OCI-LY1 (cell line): ENCODE measurements around the gene SNTB2.

Experiments
- EZH2 ChIP-seq: fragments of 200-600 bp; sonication (generic), shearing (Covaris generic); IDR thresholded peaks from 2 replicates; pipeline ENCODE4 v1.8.0; 2017; ENCODE audit warnings: borderline replicate concordance, mixed run types, mild to moderate bottlenecking, antibody characterized with exemption, low read length, moderate library complexity, mixed read lengths
- TF ChIP-seq, protein P1 (sequence below): fragments of 200-600 bp; sonication (generic), shearing (Covaris generic); IDR thresholded peaks from 2 replicates; pipeline ENCODE4 v1.5.1; 2017; ENCODE audit warnings: mild to moderate bottlenecking, antibody characterized with exemption, low read length, moderate library complexity, mixed read lengths

DNA sequence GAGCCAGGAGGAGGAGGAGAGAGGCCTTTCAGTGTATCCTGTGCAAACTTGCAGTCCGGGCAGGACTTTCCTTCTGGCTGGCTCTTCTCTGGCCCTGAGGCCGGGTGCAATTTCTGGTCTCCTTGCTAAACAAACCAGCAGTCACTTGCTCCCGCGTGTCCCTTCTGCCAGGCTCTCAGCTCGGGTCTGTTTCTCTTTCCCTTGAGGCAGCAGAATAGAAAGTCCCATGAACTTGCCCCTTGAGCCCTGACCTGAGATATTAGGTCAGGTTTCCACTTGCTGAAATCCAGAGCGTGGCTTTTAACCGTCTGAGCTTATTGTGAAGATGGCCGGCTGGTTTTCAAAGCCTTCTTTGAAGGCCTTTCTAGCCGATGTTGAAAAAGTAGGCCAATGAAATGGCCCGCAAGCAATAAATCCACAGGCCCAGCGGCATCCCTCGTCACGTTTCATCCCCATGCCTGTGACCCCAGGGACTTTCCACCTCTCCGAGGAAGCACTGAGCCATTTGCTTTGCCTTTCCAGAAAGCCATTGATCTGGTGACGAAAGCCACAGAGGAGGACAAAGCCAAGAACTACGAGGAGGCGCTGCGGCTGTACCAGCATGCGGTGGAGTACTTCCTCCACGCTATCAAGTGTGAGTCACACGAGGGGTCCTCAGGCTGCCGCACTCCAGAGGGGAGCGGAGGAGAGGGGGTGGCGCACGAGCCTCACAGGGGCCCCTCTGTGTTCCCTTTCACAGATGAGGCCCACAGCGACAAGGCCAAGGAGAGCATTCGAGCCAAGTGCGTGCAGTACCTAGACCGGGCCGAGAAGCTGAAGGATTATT is 128.7 kb downstream of the SNTB2 start:
- no peak for TF ChIP-seq EZH2
- TF ChIP-seq, protein P1, sequence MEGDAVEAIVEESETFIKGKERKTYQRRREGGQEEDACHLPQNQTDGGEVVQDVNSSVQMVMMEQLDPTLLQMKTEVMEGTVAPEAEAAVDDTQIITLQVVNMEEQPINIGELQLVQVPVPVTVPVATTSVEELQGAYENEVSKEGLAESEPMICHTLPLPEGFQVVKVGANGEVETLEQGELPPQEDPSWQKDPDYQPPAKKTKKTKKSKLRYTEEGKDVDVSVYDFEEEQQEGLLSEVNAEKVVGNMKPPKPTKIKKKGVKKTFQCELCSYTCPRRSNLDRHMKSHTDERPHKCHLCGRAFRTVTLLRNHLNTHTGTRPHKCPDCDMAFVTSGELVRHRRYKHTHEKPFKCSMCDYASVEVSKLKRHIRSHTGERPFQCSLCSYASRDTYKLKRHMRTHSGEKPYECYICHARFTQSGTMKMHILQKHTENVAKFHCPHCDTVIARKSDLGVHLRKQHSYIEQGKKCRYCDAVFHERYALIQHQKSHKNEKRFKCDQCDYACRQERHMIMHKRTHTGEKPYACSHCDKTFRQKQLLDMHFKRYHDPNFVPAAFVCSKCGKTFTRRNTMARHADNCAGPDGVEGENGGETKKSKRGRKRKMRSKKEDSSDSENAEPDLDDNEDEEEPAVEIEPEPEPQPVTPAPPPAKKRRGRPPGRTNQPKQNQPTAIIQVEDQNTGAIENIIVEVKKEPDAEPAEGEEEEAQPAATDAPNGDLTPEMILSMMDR: no peak
